K562 (cell line): ENCODE data around the gene C2. TPM values are rescaled to one million over a fixed set of nuclear protein-coding genes. Genes with fewer than 3 reads are reported as not detected.
"Not testable (repeated sequence)": the region's sequence is repeated elsewhere in the genome, so short reads cannot be mapped to it uniquely, and the experiment has no call there.

Source experiments
- ATAC-seq: fragments of 200-7000 bp; cut with Tn5 transposase; 3 replicates; pipeline ENCODE4 v1.9.1; 2020; ENCODE audit warnings: moderate library complexity
- BruUV-seq: library from RNA; stranded (reverse); fragments of 400-500 nt; replicated peaks from 2 replicates; lab custom pipeline; 2021; lab: Mats Ljungman, UMichigan
- CTCF ChIA-PET: fragments of 300-600 bp; formaldehyde crosslinking; extraction: SDS; loops from one replicate; lab custom pipeline; 2021; ENCODE audit warnings: low intra/inter-chr PET ratio; lab: Yijun Ruan, JAX
- POLR2A ChIA-PET: fragments of 300-600, 350-650 bp; sonication (Branson Sonifier 250); formaldehyde crosslinking; extraction: SDS; loops from one replicate; lab custom pipeline; 2021; ENCODE audit warnings: antibody characterized with exemption, inconsistent platforms; lab: Yijun Ruan, JAX
- DNase-seq, 4 experiments: peaks; one replicate each; pipeline versions ENCODE4 v3.0.0 to v3.0.0-alpha.2; 2011 to 2018; ENCODE audit warnings: low spot score in 3 of 4, mixed read lengths in 3 of 4; ENCODE audit errors: extremely low read depth in 1 of 4
- FAIRE-seq: peaks from 2 replicates; lab custom pipeline; 2011; peaks lifted over from hg19 to GRCh38; lab: Jason Lieb, UNC
- H2AFZ ChIP-seq: 2 replicates; pipeline ENCODE4 v1.6.0; 2011; ENCODE audit warnings: low read depth, low read length, control low read depth, inconsistent platforms
- H3K27ac ChIP-seq: fragments of 200-600 bp; 3 replicates; pipeline ENCODE4 v1.8.0; 2011; ENCODE audit warnings: low read depth, mild to moderate bottlenecking, control low read depth, inconsistent platforms, low read length, moderate library complexity, mixed read lengths; ENCODE audit errors: extremely low read depth
- H3K27me3 ChIP-seq, 2 experiments: fragments of 300-600 bp in 1 of 2; 2 replicates in 1 of 2; 3 replicates in 1 of 2; pipeline versions ENCODE4 v1.6.0 to v1.8.0; 2011; ENCODE audit warnings: inconsistent platforms in 2 of 2, low read length in 2 of 2, mild to moderate bottlenecking in 1 of 2, mixed read lengths in 1 of 2, moderate library complexity in 1 of 2; ENCODE audit not compliant: control insufficient read depth in 2 of 2, insufficient read depth in 2 of 2
- H3K36me3 ChIP-seq: fragments of 300-600 bp; 3 replicates; pipeline ENCODE4 v1.8.0; 2011; ENCODE audit warnings: mild to moderate bottlenecking, low read length, inconsistent platforms; ENCODE audit not compliant: control insufficient read depth, insufficient read depth
- H3K4me1 ChIP-seq, 2 experiments: fragments of 200-600 bp in 1 of 2; replicated peaks in 1 of 2; 2 replicates in 1 of 2; 3 replicates in 1 of 2; pipeline versions ENCODE4 v1.5.1 to v1.8.0; 2011; ENCODE audit warnings: inconsistent platforms in 2 of 2, low read length in 2 of 2, mild to moderate bottlenecking in 1 of 2, mixed read lengths in 1 of 2, moderate library complexity in 1 of 2; ENCODE audit not compliant: control insufficient read depth in 2 of 2, insufficient read depth in 2 of 2
- H3K4me2 ChIP-seq: 2 replicates; pipeline ENCODE4 v1.6.1; 2011; ENCODE audit warnings: low read length, control low read depth, inconsistent platforms, mixed read lengths; ENCODE audit not compliant: insufficient read depth
- H3K4me3 ChIP-seq: fragments of 200-600 bp; sonication (generic), shearing (Covaris generic); 2 replicates; pipeline ENCODE4 v1.5.1; 2016; ENCODE audit warnings: control low read depth, inconsistent platforms
- H3K79me2 ChIP-seq: fragments of 200-600 bp; 3 replicates; pipeline ENCODE4 v1.8.0; 2011; ENCODE audit warnings: low read length, inconsistent platforms; ENCODE audit not compliant: control insufficient read depth, insufficient read depth
- H3K9ac ChIP-seq, 2 experiments: 2 replicates each; pipeline versions ENCODE4 v1.6.0 to v1.6.1; 2011; ENCODE audit warnings: low read depth in 2 of 2, low read length in 2 of 2, control low read depth in 1 of 2, inconsistent platforms in 1 of 2, mild to moderate bottlenecking in 1 of 2, mixed read lengths in 1 of 2; ENCODE audit not compliant: insufficient read depth in 1 of 2
- H3K9me1 ChIP-seq: one replicate; pipeline ENCODE4 v1.6.0; 2011; ENCODE audit warnings: inconsistent platforms, mild to moderate bottlenecking, low read length, moderate library complexity; ENCODE audit not compliant: control insufficient read depth, insufficient read depth
- H3K9me3 ChIP-seq: replicated peaks from 2 replicates; pipeline ENCODE4 v1.5.1; 2011; ENCODE audit warnings: low read depth, low read length, inconsistent platforms; ENCODE audit not compliant: control insufficient read depth, insufficient read depth
- H4K20me1 ChIP-seq: replicated peaks from 2 replicates; pipeline ENCODE4 v1.6.1; 2011; ENCODE audit warnings: low read length, inconsistent platforms, mixed read lengths; ENCODE audit not compliant: control insufficient read depth, insufficient read depth
- WGBS: fragments of 100-300 bp; shearing (Covaris generic); methylation state at CpG from one replicate; pipeline ENCODE4 v1.1.6; 2016; ENCODE audit warnings: low coverage, mixed read lengths; ENCODE audit not compliant: insufficient coverage; ENCODE audit errors: missing lambda C conversion rate; 5-methylcytosine and 5-hydroxymethylcytosine counted together
- in situ Hi-C: fragments of 300-500 bp; cut with MboI; formaldehyde crosslinking; loops from 4 replicates; pipeline ENCODE4 v1.15.0; 2018; ENCODE audit warnings: inconsistent platforms, mixed read lengths
- intact Hi-C: fragments of 100-400 bp; cut with micrococcal nuclease; formaldehyde crosslinking; loops from 2 replicates; pipeline ENCODE4 v1.14.2; 2022
- polyA plus RNA-seq, 8 experiments: library from polyadenylated mRNA; depleted of rRNA in 4 of 8; stranded (reverse) in 5 of 8; unstranded in 3 of 8; fragments of >200 nt; fragmentation: Nextera tagmentation in 2 of 8; fragmentation: Illumina TruSeq in 1 of 8; extraction: Ambion mirVana in 2 of 8; extraction: Trizol in 1 of 8; gene quantifications; 2 replicates each; pipeline versions ENCODE4 v1.2.1 to v1.2.3, GENCODE V29; 2011 to 2014; ENCODE audit warnings: inconsistent platforms in 1 of 8, missing spikeins in 1 of 8
- total RNA-seq, 7 experiments: library from RNA; depleted of rRNA in 6 of 7; stranded (reverse); fragments of >200 nt in 6 of 7; fragmentation: Illumina TruSeq in 2 of 7; extraction: Trizol in 2 of 7; gene quantifications; 2 replicates each; pipeline versions ENCODE4 v1.2.1 to v1.2.3, GENCODE V29; 2011 to 2021; ENCODE audit warnings: low replicate concordance in 1 of 7
- TF ChIP-seq, protein P1 (sequence below): fragments of 450-650 bp; IDR thresholded peaks from 2 replicates; pipeline ENCODE4 v1.6.1; 2016; ENCODE audit warnings: antibody characterized with exemption

C2 gene
- total and polyA plus RNA-seq, 9 of the 15 experiments (the other 6 are each of a cell fraction or from before 2014, with no cell fraction given) = 0.05 to 1.1 (median 0.39) TPM; not detected in 1

DNA sequence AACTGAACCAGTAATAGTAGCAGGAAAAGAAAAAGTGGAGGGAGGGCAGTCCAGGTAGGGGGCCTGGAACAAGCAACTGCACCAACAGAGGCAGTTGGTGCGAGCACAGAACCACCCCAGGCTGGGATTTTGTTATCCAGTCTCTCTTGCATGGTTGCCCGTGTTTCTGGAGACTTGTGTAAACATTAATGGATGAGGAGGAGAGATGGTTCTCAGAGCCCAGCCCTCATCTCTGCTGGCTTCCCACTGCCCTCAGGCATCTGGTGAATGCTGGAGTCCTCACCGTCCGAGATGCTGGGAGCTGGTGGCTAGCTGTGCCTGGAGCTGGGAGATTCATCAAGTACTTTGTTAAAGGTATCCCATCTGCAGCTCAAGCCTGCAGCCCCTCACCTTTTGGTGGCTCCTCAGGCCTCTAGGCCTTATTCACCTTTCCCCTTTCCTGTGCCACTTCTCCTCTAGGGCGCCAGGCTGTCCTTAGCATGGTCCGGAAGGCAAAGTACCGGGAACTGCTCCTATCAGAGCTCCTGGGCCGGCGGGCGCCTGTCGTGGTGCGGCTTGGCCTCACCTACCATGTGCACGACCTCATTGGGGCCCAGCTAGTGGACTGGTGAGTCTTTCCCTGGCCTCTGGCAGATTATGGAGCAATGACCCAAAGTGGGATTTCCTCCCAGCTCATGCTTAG, 52.8 kb downstream of the C2 start:
- CTCF ChIA-PET, H2AFZ ChIP-seq, in situ Hi-C loops, H3K9me1 ChIP-seq, FAIRE-seq, H3K27me3 ChIP-seq, intact Hi-C loops, H3K4me3 ChIP-seq, BruUV-seq, ATAC-seq, H4K20me1 ChIP-seq, DNase-seq, H3K9me3 ChIP-seq: not testable (repeated sequence)
- POLR2A ChIA-PET = interaction anchor here (0.6 to 1.1 kb wide), 5 partner anchors 10 to 185 kb away, joined by 3 to 4 read pairs (median 3); partner anchors contain the start of gene VARS1
- TF ChIP-seq, protein P1, sequence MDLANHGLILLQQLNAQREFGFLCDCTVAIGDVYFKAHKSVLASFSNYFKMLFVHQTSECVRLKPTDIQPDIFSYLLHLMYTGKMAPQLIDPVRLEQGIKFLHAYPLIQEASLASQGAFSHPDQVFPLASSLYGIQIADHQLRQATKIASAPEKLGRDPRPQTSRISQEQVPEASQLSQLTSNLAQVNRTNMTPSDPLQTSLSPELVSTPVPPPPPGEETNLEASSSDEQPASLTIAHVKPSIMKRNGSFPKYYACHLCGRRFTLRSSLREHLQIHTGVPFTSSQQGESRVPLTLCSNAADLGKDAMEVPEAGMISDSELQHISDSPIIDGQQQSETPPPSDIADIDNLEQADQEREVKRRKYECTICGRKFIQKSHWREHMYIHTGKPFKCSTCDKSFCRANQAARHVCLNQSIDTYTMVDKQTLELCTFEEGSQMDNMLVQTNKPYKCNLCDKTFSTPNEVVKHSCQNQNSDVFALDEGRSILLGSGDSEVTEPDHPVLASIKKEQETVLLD = 0 out of 2 replicates have a peak, but pooled peaks have one; percentile 18
- peak overlapping the region; percentile 87 for H3K27ac ChIP-seq
- peak overlapping the region; percentile 18 to 72; a peak in 3 of 4 replicates for H3K9ac ChIP-seq
- peaks cover 12% of the 10 kb centered on the region; the same call in 2 of the 3 replicates for H3K36me3 ChIP-seq
- peak overlapping the region; percentile 71; the same call in 1 of the 2 replicates for H3K4me2 ChIP-seq
- WGBS = 81% methylated on average over 12 of the region's 13 CpGs
- H3K4me1 ChIP-seq = peaks cover 28 to 31% of the 10 kb centered on the region in 2 experiments
- H3K79me2 ChIP-seq = peaks cover 12% of the 10 kb centered on the region

DNA sequence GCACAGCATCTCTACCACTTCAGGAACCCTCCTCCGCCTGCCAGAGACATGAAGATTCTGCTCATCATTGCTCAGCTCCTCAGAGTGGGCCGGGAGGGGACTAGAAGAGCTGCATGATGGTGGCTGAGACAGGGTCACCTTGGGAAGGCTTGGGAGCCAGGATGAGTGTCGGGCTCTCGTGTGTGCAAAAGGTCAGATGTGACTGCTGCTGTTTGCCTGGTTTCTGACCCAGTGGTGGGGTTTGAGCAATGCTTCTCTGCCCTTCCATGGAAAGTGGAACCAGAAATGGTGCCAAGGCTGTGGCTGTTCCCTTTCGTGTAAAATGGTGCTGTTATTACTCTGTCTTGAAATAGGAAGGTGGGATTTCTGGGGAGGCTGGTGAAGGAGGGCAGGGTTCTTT, 53.5 kb downstream of the C2 start:
- FAIRE-seq, H3K4me2 ChIP-seq, H4K20me1 ChIP-seq, in situ Hi-C loops, CTCF ChIA-PET, DNase-seq, ATAC-seq, H3K9me1 ChIP-seq, H3K27me3 ChIP-seq, H3K9ac ChIP-seq, H2AFZ ChIP-seq, BruUV-seq, H3K4me3 ChIP-seq, H3K27ac ChIP-seq, H3K9me3 ChIP-seq, intact Hi-C loops, POLR2A ChIA-PET: not testable (repeated sequence)
- Histone ChIP-seq H3K4me1 (peaks cover 28 to 31% of the 10 kb centered on the region in 2 experiments), H3K36me3 (peaks cover 12% of the 10 kb centered on the region; the same call in 2 of the 3 replicates), H3K79me2 (peaks cover 12% of the 10 kb centered on the region)
- no CpG with 5 or more reads among the region's 5 CpGs for WGBS

DNA sequence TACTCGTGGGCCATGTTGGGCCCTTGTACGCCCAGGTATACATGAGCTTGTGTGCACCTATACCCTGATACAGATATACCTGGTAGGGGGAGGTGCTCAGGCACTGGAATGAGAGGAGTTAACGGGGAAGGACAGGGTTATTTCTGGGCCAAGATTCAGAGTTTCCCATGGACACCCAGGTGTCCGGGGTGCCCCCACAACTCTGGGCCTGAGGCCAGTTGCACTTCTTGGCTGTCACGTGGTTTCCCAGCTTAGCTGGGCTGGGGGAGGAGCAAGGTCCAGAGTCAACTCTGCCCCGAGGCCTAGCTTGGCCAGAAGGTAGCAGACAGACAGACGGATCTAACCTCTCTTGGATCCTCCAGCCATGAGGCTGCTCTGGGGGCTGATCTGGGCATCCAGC, 54.2 kb downstream of the C2 start, which contains the start of gene C4A:
TSS of gene C4A (plus strand) at position 314 of the 400 bp plus-strand sequence. CDS start at position 365, 51 bp downstream.
- H3K9me3 ChIP-seq, H3K4me2 ChIP-seq, H3K9me1 ChIP-seq, DNase-seq, H3K27me3 ChIP-seq, intact Hi-C loops, FAIRE-seq, H2AFZ ChIP-seq, H3K27ac ChIP-seq, CTCF ChIA-PET, H3K9ac ChIP-seq, POLR2A ChIA-PET, BruUV-seq, in situ Hi-C loops, H4K20me1 ChIP-seq, H3K4me3 ChIP-seq: not testable (repeated sequence)
- Histone ChIP-seq H3K36me3 (peaks cover 12% of the 10 kb centered on the region; the same call in 2 of the 3 replicates), H3K79me2 (peaks cover 12% of the 10 kb centered on the region), H3K4me1 (peaks cover 28 to 29% of the 10 kb centered on the region in 2 experiments)
- no CpG with 5 or more reads among the region's 7 CpGs for WGBS
- peak; percentile 44 for ATAC-seq
